DMS153 (cell line): Measurements from ENCODE around the gene ANKRD16.
"Not testable (repeated sequence)": the region's sequence is repeated elsewhere in the genome, so short reads cannot be mapped to it uniquely, and the experiment has no call there.

ENCODE experiments used
- DNase-seq: peaks from one replicate; lab custom pipeline; 2025; lab: John Stamatoyannopoulos, UW

The ANKRD16 gene

GRCh38 chr10:5889624-5890451 lies at the start of gene ANKRD16, which contains the start of gene FBH1:
ANKRD16 (minus strand) TSS chr10:5889893; CDS start chr10:5889354, 539 bp downstream.
FBH1 (plus strand) TSS chr10:5890243; CDS start chr10:5890346, 103 bp downstream.
- peak; percentile 89 for DNase-seq

GRCh38 chr10:5938291-5938690 lies 48.6 kb upstream of the ANKRD16 start:
- DNase-seq: no peak

- DNase-seq: no peak
Observed at GRCh38 chr10:5937016-5937415, 47.3 kb upstream of the ANKRD16 start.

- no peak for DNase-seq
Observed at GRCh38 chr10:5935628-5936027, 45.9 kb upstream of the ANKRD16 start.

- no peak for DNase-seq
Observed at GRCh38 chr10:5933909-5934546, 44.3 kb upstream of the ANKRD16 start.

GRCh38 chr10:5932345-5932744 lies 42.7 kb upstream of the ANKRD16 start:
- DNase-seq: no peak

GRCh38 chr10:5930272-5930671 lies 40.6 kb upstream of the ANKRD16 start:
- no peak for DNase-seq

- no peak for DNase-seq
Observed at GRCh38 chr10:5929442-5929841, 39.7 kb upstream of the ANKRD16 start.

- no peak for DNase-seq
Observed at GRCh38 chr10:5927306-5927705, 37.6 kb upstream of the ANKRD16 start.

GRCh38 chr10:5924889-5925288 lies 35.2 kb upstream of the ANKRD16 start:
- no peak for DNase-seq

GRCh38 chr10:5921746-5922145 lies 32.1 kb upstream of the ANKRD16 start:
- DNase-seq: no peak

- no peak for DNase-seq
Observed at GRCh38 chr10:5919568-5919967, 29.9 kb upstream of the ANKRD16 start.

GRCh38 chr10:5918763-5919162 lies 29.1 kb upstream of the ANKRD16 start:
- DNase-seq: no peak

- no peak for DNase-seq
Observed at GRCh38 chr10:5917305-5917704, 27.6 kb upstream of the ANKRD16 start.

- DNase-seq: no peak
Observed at GRCh38 chr10:5915451-5915850, 25.8 kb upstream of the ANKRD16 start.

- no peak for DNase-seq
Observed at GRCh38 chr10:5913736-5914135, 24.0 kb upstream of the ANKRD16 start.

GRCh38 chr10:5911670-5912069 lies 22.0 kb upstream of the ANKRD16 start:
- no peak for DNase-seq

GRCh38 chr10:5910323-5911100 lies 20.8 kb upstream of the ANKRD16 start:
- DNase-seq: no peak

GRCh38 chr10:5908676-5909075 lies 19.0 kb upstream of the ANKRD16 start:
- not testable (repeated sequence) for DNase-seq

GRCh38 chr10:5906651-5907050 lies 17.0 kb upstream of the ANKRD16 start:
- DNase-seq: no peak

- no peak for DNase-seq
Observed at GRCh38 chr10:5905854-5906507, 16.3 kb upstream of the ANKRD16 start.

GRCh38 chr10:5904227-5904626 lies 14.5 kb upstream of the ANKRD16 start:
- DNase-seq: no peak
